ENCODE data around the gene PABPN1L.

- TF ChIP-seq REST (IDR thresholded peaks at IDR 0.05; ENCODE audit: insufficient read depth in 1 of 2, low read depth in 2 of 2, low read length in 2 of 2), result no peak
- TF ChIP-seq TAF1 (IDR thresholded peaks at IDR 0.05; ENCODE audit: borderline replicate concordance, insufficient read depth, low read length), result no peak
Observed at GRCh38 chr16:88894681-88895300, 28.3 kb upstream of the PABPN1L start.

Measured in PFSK-1 (cell line).